ENCODE results near the gene PARVA. TPM values are rescaled to one million over a fixed set of nuclear protein-coding genes. Genes with fewer than 3 reads are reported as not detected.

Gene PARVA
- total and polyA plus RNA-seq, 9 of the 15 experiments (the other 6 are each of a cell fraction or from before 2014, with no cell fraction given), result 0.11 TPM; not detected in 8

DNA sequence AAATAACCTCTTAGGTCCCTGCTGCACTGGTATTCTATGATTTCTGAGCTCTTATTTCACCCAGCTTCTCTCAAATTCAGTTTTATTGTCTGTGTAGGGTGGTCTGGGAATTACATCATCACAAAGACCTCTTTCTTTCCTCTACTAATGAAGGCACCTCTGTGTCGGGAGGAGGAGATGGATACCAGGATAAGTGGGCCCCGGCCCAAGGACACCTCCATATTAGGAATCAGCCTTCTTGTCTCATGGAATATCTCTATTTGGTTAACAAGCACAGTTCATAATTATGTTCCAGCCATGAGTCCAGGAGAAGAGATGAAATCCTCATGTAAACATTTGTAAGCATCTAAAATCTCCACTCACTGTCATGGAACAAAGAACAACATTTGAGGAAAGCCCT lies 9.4 kb downstream of the PARVA start:
- CTCF ChIA-PET (ENCODE audit: low intra/inter-chr PET ratio), result no interaction called here

More for the DNA sequence above, 9.4 kb downstream of the PARVA start:
- 0% methylated on average over 2 of the region's 2 CpGs for WGBS (ENCODE audit: insufficient coverage, low coverage, missing lambda C conversion rate)
- in situ Hi-C loops (cut with MboI) (no loop called here), intact Hi-C loops (cut with micrococcal nuclease) (no loop called here)
- no peaks in the 10 kb centered on the region for H3K36me3 ChIP-seq (ENCODE audit: control insufficient read depth, insufficient read depth, low read length)
- peaks cover 8 to 14% of the 10 kb centered on the region in 2 experiments; a peak in 3 of 5 replicates for H3K27me3 ChIP-seq (ENCODE audit: control insufficient read depth in 2 of 2, insufficient read depth in 2 of 2, low read length in 2 of 2)
- ATAC-seq, result no peak
- no peaks in the 10 kb centered on the region for H3K4me1 ChIP-seq (replicated peaks in 1 of 2; ENCODE audit: control insufficient read depth in 2 of 2, insufficient read depth in 2 of 2, low read length in 2 of 2)
- H3K4me3 ChIP-seq, result no peak overlapping the region
- no peak for DNase-seq (ENCODE audit: extremely low read depth in 1 of 4, low spot score in 3 of 4)
- no peak for TF ChIP-seq RUNX1 (IDR thresholded peaks at IDR 0.05; ENCODE audit: low read depth)
- TF ChIP-seq, protein P1, sequence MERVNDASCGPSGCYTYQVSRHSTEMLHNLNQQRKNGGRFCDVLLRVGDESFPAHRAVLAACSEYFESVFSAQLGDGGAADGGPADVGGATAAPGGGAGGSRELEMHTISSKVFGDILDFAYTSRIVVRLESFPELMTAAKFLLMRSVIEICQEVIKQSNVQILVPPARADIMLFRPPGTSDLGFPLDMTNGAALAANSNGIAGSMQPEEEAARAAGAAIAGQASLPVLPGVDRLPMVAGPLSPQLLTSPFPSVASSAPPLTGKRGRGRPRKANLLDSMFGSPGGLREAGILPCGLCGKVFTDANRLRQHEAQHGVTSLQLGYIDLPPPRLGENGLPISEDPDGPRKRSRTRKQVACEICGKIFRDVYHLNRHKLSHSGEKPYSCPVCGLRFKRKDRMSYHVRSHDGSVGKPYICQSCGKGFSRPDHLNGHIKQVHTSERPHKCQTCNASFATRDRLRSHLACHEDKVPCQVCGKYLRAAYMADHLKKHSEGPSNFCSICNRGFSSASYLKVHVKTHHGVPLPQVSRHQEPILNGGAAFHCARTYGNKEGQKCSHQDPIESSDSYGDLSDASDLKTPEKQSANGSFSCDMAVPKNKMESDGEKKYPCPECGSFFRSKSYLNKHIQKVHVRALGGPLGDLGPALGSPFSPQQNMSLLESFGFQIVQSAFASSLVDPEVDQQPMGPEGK (CRISPR knock-in tag; IDR thresholded peaks at IDR 0.05; ENCODE audit: borderline replicate concordance), result no peak
- no peak for TF ChIP-seq FOXA1 (IDR thresholded peaks at IDR 0.05; ENCODE audit: borderline replicate concordance)
- TF ChIP-seq, protein P2, sequence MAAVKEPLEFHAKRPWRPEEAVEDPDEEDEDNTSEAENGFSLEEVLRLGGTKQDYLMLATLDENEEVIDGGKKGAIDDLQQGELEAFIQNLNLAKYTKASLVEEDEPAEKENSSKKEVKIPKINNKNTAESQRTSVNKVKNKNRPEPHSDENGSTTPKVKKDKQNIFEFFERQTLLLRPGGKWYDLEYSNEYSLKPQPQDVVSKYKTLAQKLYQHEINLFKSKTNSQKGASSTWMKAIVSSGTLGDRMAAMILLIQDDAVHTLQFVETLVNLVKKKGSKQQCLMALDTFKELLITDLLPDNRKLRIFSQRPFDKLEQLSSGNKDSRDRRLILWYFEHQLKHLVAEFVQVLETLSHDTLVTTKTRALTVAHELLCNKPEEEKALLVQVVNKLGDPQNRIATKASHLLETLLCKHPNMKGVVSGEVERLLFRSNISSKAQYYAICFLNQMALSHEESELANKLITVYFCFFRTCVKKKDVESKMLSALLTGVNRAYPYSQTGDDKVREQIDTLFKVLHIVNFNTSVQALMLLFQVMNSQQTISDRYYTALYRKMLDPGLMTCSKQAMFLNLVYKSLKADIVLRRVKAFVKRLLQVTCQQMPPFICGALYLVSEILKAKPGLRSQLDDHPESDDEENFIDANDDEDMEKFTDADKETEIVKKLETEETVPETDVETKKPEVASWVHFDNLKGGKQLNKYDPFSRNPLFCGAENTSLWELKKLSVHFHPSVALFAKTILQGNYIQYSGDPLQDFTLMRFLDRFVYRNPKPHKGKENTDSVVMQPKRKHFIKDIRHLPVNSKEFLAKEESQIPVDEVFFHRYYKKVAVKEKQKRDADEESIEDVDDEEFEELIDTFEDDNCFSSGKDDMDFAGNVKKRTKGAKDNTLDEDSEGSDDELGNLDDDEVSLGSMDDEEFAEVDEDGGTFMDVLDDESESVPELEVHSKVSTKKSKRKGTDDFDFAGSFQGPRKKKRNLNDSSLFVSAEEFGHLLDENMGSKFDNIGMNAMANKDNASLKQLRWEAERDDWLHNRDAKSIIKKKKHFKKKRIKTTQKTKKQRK (IDR thresholded peaks at IDR 0.05; ENCODE audit: borderline replicate concordance, low read depth, low read length), result no peak
- no peak for TF ChIP-seq ZFP1 (CRISPR knock-in tag; IDR thresholded peaks at IDR 0.05)
- TF ChIP-seq HMGN3 (IDR thresholded peaks at IDR 0.05; ENCODE audit: borderline replicate concordance, extremely low read depth, insufficient read length, low read depth, low read length), result no peak
- no peak for TF ChIP-seq SUPT5H (IDR thresholded peaks at IDR 0.05)
- TF ChIP-seq IRF9 (tag; IDR thresholded peaks at IDR 0.05), result no peak
- TF ChIP-seq ZNF253 (CRISPR knock-in tag; conservative IDR thresholded peaks at IDR 0.05), result no peak
- no peak for TF ChIP-seq MEF2D (tag; conservative IDR thresholded peaks at IDR 0.05; ENCODE audit: low read depth)
- no peak for TF ChIP-seq CTCF (IDR thresholded peaks at IDR 0.05 in 2 of 3, conservative IDR thresholded peaks at IDR 0.05 in 1 of 3; ENCODE audit: insufficient read depth in 2 of 3, low read depth in 1 of 3, low read length in 3 of 3)
- TF ChIP-seq ZNF717 (CRISPR knock-in tag; IDR thresholded peaks at IDR 0.05), result no peak
- no peaks in the 10 kb centered on the region for H4K20me1 ChIP-seq (replicated peaks; ENCODE audit: control insufficient read depth, insufficient read depth, low read length)
- no peak overlapping the region for H3K9ac ChIP-seq (ENCODE audit: insufficient read depth in 1 of 2, low read depth in 2 of 2, low read length in 2 of 2)
- H3K9me3 ChIP-seq (replicated peaks; ENCODE audit: control insufficient read depth, insufficient read depth, low read depth, low read length), result no peaks in the 10 kb centered on the region
- BruUV-seq (replicated peaks), result no TSS peak
- POLR2A ChIA-PET, result interaction anchor here (0.6 kb wide), 1 partner anchor 576 kb away, joined by 3 read pairs; no protein-coding TSS in a partner anchor
- H3K27ac ChIP-seq (ENCODE audit: extremely low read depth, low read depth, low read length), result no peak overlapping the region
- H2AFZ ChIP-seq (ENCODE audit: low read depth, low read length), result no peak overlapping the region
- FAIRE-seq, result no peak
- H3K4me2 ChIP-seq (ENCODE audit: insufficient read depth, low read length), result no peak overlapping the region
- H3K9me1 ChIP-seq (ENCODE audit: control insufficient read depth, insufficient read depth, low read length), result no peaks in the 10 kb centered on the region
- H3K79me2 ChIP-seq (ENCODE audit: control insufficient read depth, insufficient read depth, low read length), result no peaks in the 10 kb centered on the region

Measured in K562 (cell line).